Mesothelial cell of epicardium (in vitro differentiated cells): ENCODE data around the gene TRIM58. TPM values are rescaled to one million over a fixed set of nuclear protein-coding genes. Genes with fewer than 3 reads are reported as not detected.

Experiments
- DNase-seq, 2 experiments: peaks; one replicate each; pipeline ENCODE4 v3.0.0; 2021; ENCODE audit warnings: low spot score in 2 of 2; ENCODE audit not compliant: unreplicated experiment in 2 of 2
- H3K27ac Mint-ChIP-seq: 2 replicates; pipeline ENCODE4 v1.8.0; 2021; ENCODE audit warnings: mixed read lengths
- H3K27me3 Mint-ChIP-seq: 2 replicates; pipeline ENCODE4 v1.8.0; 2021; ENCODE audit warnings: low read depth, mixed read lengths
- H3K36me3 Mint-ChIP-seq: 2 replicates; pipeline ENCODE4 v1.8.0; 2021; ENCODE audit warnings: mixed read lengths
- H3K4me1 Mint-ChIP-seq: 2 replicates; pipeline ENCODE4 v1.8.0; 2021; ENCODE audit warnings: mixed read lengths
- H3K4me3 Mint-ChIP-seq: 2 replicates; pipeline ENCODE4 v1.8.0; 2021; ENCODE audit warnings: mild to moderate bottlenecking, moderate library complexity, mixed read lengths
- H3K9me3 Mint-ChIP-seq: 2 replicates; pipeline ENCODE4 v1.8.0; 2021; ENCODE audit warnings: mixed read lengths
- CTCF ChIP-seq: fragments of 200-600 bp; sonication (generic); IDR thresholded peaks from one replicate; pipeline ENCODE4 v1.5.0; 2021; ENCODE audit warnings: antibody characterized with exemption; ENCODE audit not compliant: unreplicated experiment
- total RNA-seq: library from RNA; stranded (reverse); gene quantifications from 3 replicates; pipeline ENCODE4 v1.2.1, GENCODE V29; 2021

Gene TRIM58
- total RNA-seq: 0.91 to 1.2 TPM (median 1.1 TPM) in 3 replicates

GRCh38 chr1:247857069-247857984 is at the start of gene TRIM58:
TRIM58 (plus strand) TSS chr1:247857187; CDS start chr1:247857247, 60 bp downstream.
- TF ChIP-seq CTCF: no peak
- H3K4me1 Mint-ChIP-seq: no peaks in the 10 kb centered on the region
- no peaks in the 10 kb centered on the region for H3K36me3 Mint-ChIP-seq
- H3K27me3 Mint-ChIP-seq: peaks cover 16% of the 10 kb centered on the region
- DNase-seq: peak; percentile 28 to 54
- H3K4me3 Mint-ChIP-seq: peak within 1 kb of the TSS; percentile 68
- peaks cover 6% of the 10 kb centered on the region for H3K9me3 Mint-ChIP-seq
- H3K27ac Mint-ChIP-seq: no peak within 1 kb of the TSS

GRCh38 chr1:247812637-247813036 is 44.4 kb upstream of the TRIM58 start:
- no peak overlapping the region for H3K4me3 Mint-ChIP-seq

GRCh38 chr1:247822060-247822459 is 34.9 kb upstream of the TRIM58 start:
- H3K27ac Mint-ChIP-seq: no peak overlapping the region
- no peaks in the 10 kb centered on the region for H3K36me3 Mint-ChIP-seq
- no peaks in the 10 kb centered on the region for H3K27me3 Mint-ChIP-seq
- H3K4me3 Mint-ChIP-seq: no peak overlapping the region
- TF ChIP-seq CTCF: no peak
- no peaks in the 10 kb centered on the region for H3K4me1 Mint-ChIP-seq
- H3K9me3 Mint-ChIP-seq: peaks cover 9% of the 10 kb centered on the region
- no peak for DNase-seq

More at GRCh38 chr1:247812637-247813036, 44.4 kb upstream of the TRIM58 start:
- Mint-ChIP-seq H3K4me1 (no peaks in the 10 kb centered on the region), H3K27ac (no peak overlapping the region), H3K36me3 (no peaks in the 10 kb centered on the region), H3K27me3 (no peaks in the 10 kb centered on the region), H3K9me3 (peaks cover 27% of the 10 kb centered on the region)
- TF ChIP-seq CTCF: no peak
- no peak for DNase-seq

GRCh38 chr1:247824023-247824422 is 33.0 kb upstream of the TRIM58 start, which contains the start of gene OR14A16:
OR14A16 (minus strand) TSS chr1:247824119; CDS start chr1:247815729, 8,390 bp downstream.
- no peak for TF ChIP-seq CTCF
- Mint-ChIP-seq H3K27me3 (no peaks in the 10 kb centered on the region), H3K4me3 (no peak within 1 kb of the TSS), H3K36me3 (no peaks in the 10 kb centered on the region), H3K27ac (no peak within 1 kb of the TSS), H3K4me1 (no peaks in the 10 kb centered on the region), H3K9me3 (peaks cover 8% of the 10 kb centered on the region)
- DNase-seq: no peak

GRCh38 chr1:247825362-247825761 is 31.6 kb upstream of the TRIM58 start:
- Mint-ChIP-seq H3K9me3 (peaks cover 12% of the 10 kb centered on the region), H3K4me3 (no peak overlapping the region), H3K36me3 (no peaks in the 10 kb centered on the region), H3K4me1 (no peaks in the 10 kb centered on the region), H3K27me3 (no peaks in the 10 kb centered on the region), H3K27ac (no peak overlapping the region)
- TF ChIP-seq CTCF: no peak
- DNase-seq: no peak
